Nephron (organoid): ENCODE measurements around the gene SPDEF.
A peak's percentile ranks its signal among the peaks of the same experiment; 100 is the strongest.

Experiments
- H3K27ac Mint-ChIP-seq, 3 experiments: 2 replicates each; pipeline ENCODE4 v1.8.0; 2020; ENCODE audit warnings: mixed read lengths in 3 of 3, mild to moderate bottlenecking in 2 of 3, moderate library complexity in 1 of 3
- H3K27me3 Mint-ChIP-seq: 2 replicates; pipeline ENCODE4 v1.8.0; 2021; ENCODE audit warnings: low read depth, mild to moderate bottlenecking, moderate library complexity, mixed read lengths
- H3K36me3 Mint-ChIP-seq: 2 replicates; pipeline ENCODE4 v1.8.0; 2020; ENCODE audit warnings: low read depth, mixed read lengths
- H3K4me1 Mint-ChIP-seq: 2 replicates; pipeline ENCODE4 v1.8.0; 2020; ENCODE audit warnings: mixed read lengths
- H3K4me3 Mint-ChIP-seq, 3 experiments: 2 replicates each; pipeline ENCODE4 v1.8.0; 2020; ENCODE audit warnings: mild to moderate bottlenecking in 3 of 3, mixed read lengths in 3 of 3, moderate library complexity in 2 of 3
- H3K9me3 Mint-ChIP-seq: 2 replicates; pipeline ENCODE4 v1.8.0; 2020; ENCODE audit warnings: mixed read lengths
- CTCF ChIP-seq, 3 experiments: fragments of 200-600 bp; sonication (generic); IDR thresholded peaks; one replicate each; pipeline ENCODE4 v1.5.0; 2021; ENCODE audit warnings: antibody characterized with exemption in 3 of 3; ENCODE audit not compliant: unreplicated experiment in 3 of 3

The SPDEF gene

GRCh38 chr6:34592208-34592952, 36.3 kb upstream of the SPDEF start:
- Mint-ChIP-seq H3K36me3 (peaks cover 12% of the 10 kb centered on the region), H3K27me3 (no peaks in the 10 kb centered on the region), H3K4me3 (no peak overlapping the region), H3K9me3 (no peaks in the 10 kb centered on the region), H3K27ac (no peak overlapping the region), H3K4me1 (peaks cover 25% of the 10 kb centered on the region)
- no peak for TF ChIP-seq CTCF (IDR thresholded peaks at IDR 0.05; ENCODE audit: unreplicated experiment in 3 of 3)

DNA sequence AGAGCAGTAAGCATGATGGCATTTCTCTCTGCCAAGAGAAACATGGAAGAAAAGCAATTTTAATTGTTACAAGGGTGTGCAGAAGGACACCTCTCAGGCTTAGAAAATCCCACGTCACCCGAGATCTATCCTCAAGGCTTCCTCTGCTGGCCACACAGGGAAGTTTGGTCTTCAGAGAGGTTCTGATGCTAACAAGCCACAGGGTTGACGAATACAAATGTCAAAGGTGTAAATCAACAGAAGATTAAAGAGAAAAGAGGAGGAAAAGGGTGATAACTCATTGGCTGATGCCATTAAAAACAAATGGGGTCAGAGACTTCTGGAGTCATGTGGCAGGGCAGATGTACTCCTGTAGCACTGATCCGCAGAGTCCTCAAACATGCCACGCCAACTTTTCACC, 33.6 kb upstream of the SPDEF start:
- H3K4me3 Mint-ChIP-seq, result no peak overlapping the region
- peaks cover 12% of the 10 kb centered on the region for H3K36me3 Mint-ChIP-seq
- TF ChIP-seq CTCF (IDR thresholded peaks at IDR 0.05; ENCODE audit: unreplicated experiment in 3 of 3), result peak in 1 of 3 experiments; percentile 16
- no peaks in the 10 kb centered on the region for H3K9me3 Mint-ChIP-seq
- H3K4me1 Mint-ChIP-seq, result peaks cover 29% of the 10 kb centered on the region
- H3K27ac Mint-ChIP-seq, result peak overlapping the region in 1 of 3 experiments; percentile 46
- no peaks in the 10 kb centered on the region for H3K27me3 Mint-ChIP-seq

- TF ChIP-seq CTCF (IDR thresholded peaks at IDR 0.05; ENCODE audit: unreplicated experiment in 3 of 3), result no peak
- Mint-ChIP-seq H3K27ac (peak overlapping the region in 1 of 3 experiments; percentile 46), H3K36me3 (peaks cover 12% of the 10 kb centered on the region), H3K4me3 (no peak overlapping the region), H3K9me3 (no peaks in the 10 kb centered on the region), H3K27me3 (no peaks in the 10 kb centered on the region), H3K4me1 (peaks cover 33% of the 10 kb centered on the region)
Measured at GRCh38 chr6:34589140-34589539, 33.0 kb upstream of the SPDEF start.

DNA sequence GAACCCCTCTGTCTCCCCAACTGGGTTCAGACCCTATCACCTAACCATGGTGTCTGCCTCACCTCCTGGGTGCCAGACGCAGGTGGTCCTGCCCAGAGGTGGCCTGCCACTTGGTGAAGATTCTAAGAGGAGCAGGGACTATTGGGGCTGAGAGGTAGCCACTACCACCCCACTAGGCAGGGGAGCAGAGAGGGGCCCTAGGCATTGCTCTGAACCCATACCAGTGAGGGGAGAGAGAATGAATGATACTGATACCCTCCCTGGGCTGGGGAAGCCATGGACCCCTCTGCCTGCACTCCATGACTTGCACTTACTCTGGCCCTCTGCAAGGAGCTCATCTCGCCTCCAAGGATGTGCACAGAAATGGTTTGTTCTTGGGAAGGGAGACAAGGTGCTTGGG, 31.7 kb upstream of the SPDEF start:
- Mint-ChIP-seq H3K27me3 (no peaks in the 10 kb centered on the region), H3K9me3 (no peaks in the 10 kb centered on the region)

DNA sequence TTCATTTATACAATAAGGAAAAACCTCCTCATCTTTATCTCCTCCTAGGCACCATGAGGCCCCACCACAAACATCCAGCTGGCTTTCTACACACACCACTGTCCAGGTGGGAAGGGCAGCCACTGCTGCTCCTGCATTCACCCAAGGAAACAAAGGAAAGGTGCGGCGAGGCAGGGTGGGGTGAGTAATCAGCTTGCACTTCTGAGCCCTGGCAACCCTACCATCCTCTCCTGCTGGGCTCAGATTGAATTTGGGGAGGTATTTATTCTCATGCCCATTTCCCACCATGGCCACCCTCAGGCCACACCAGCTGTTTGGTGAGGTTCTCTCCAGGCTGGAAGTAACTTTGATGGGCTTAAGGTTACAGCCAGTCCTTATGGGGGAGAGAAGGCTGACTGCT, 31.2 kb upstream of the SPDEF start:
- peaks cover 26% of the 10 kb centered on the region for H3K4me1 Mint-ChIP-seq
- TF ChIP-seq CTCF (IDR thresholded peaks at IDR 0.05; ENCODE audit: unreplicated experiment in 3 of 3), result no peak
- H3K9me3 Mint-ChIP-seq, result no peaks in the 10 kb centered on the region
- H3K36me3 Mint-ChIP-seq, result peaks cover 5% of the 10 kb centered on the region
- H3K27ac Mint-ChIP-seq, result no peak overlapping the region
- no peak overlapping the region for H3K4me3 Mint-ChIP-seq
- no peaks in the 10 kb centered on the region for H3K27me3 Mint-ChIP-seq

More for the DNA sequence above, 31.7 kb upstream of the SPDEF start:
- Mint-ChIP-seq H3K4me3 (no peak overlapping the region), H3K4me1 (peaks cover 26% of the 10 kb centered on the region), H3K27ac (no peak overlapping the region), H3K36me3 (peaks cover 5% of the 10 kb centered on the region)
- no peak for TF ChIP-seq CTCF (IDR thresholded peaks at IDR 0.05; ENCODE audit: unreplicated experiment in 3 of 3)
